GM19240 (cell line): ENCODE results near the gene PLA1A.
"Not testable (repeated sequence)": the region's sequence is repeated elsewhere in the genome, so short reads cannot be mapped to it uniquely, and the experiment has no call there.

Source experiments
- DNase-seq: peaks from one replicate; pipeline ENCODE4 v3.0.0; 2011; ENCODE audit warnings: low spot score; ENCODE audit not compliant: insufficient read length

PLA1A gene

GRCh38 chr3:119579366-119580066, 18.2 kb upstream of the PLA1A start, which contains the start of gene ADPRH:
ADPRH (plus strand) TSS chr3:119579492; CDS start chr3:119582170, 2,678 bp downstream.
- DNase-seq, result peak; percentile 48

GRCh38 chr3:119580067-119580760, 17.5 kb upstream of the PLA1A start:
- no peak for DNase-seq

- DNase-seq, result no peak
Measured at GRCh38 chr3:119582178-119582577, 15.5 kb upstream of the PLA1A start.

GRCh38 chr3:119585208-119585607, 12.5 kb upstream of the PLA1A start:
- no peak for DNase-seq

GRCh38 chr3:119585856-119586570, 11.7 kb upstream of the PLA1A start:
- no peak for DNase-seq

GRCh38 chr3:119586733-119587172, 10.9 kb upstream of the PLA1A start:
- no peak for DNase-seq

GRCh38 chr3:119588112-119588511, 9.6 kb upstream of the PLA1A start:
- no peak for DNase-seq

GRCh38 chr3:119589102-119589773, 8.4 kb upstream of the PLA1A start:
- DNase-seq, result no peak

GRCh38 chr3:119590706-119591105, 7.0 kb upstream of the PLA1A start:
- DNase-seq, result no peak

- no peak for DNase-seq
Measured at GRCh38 chr3:119592861-119593260, 4.8 kb upstream of the PLA1A start.

GRCh38 chr3:119594066-119594465, 3.6 kb upstream of the PLA1A start:
- no peak for DNase-seq

GRCh38 chr3:119594929-119595328, 2.8 kb upstream of the PLA1A start:
- not testable (repeated sequence) for DNase-seq

GRCh38 chr3:119595639-119596334, 1.9 kb upstream of the PLA1A start:
- no peak for DNase-seq

GRCh38 chr3:119596398-119596797, 1.3 kb upstream of the PLA1A start:
- DNase-seq, result no peak

- DNase-seq, result no peak
Measured at GRCh38 chr3:119598410-119599098, 869 bp downstream of the PLA1A start.

- DNase-seq, result no peak
Measured at GRCh38 chr3:119599558-119600174, 2.0 kb downstream of the PLA1A start.

GRCh38 chr3:119600732-119601131, 3.0 kb downstream of the PLA1A start:
- peak; percentile 40 for DNase-seq

- no peak for DNase-seq
Measured at GRCh38 chr3:119601154-119601553, 3.5 kb downstream of the PLA1A start.

- no peak for DNase-seq
Measured at GRCh38 chr3:119602676-119603075, 5.0 kb downstream of the PLA1A start.

- DNase-seq, result no peak
Measured at GRCh38 chr3:119604878-119605277, 7.2 kb downstream of the PLA1A start.
